PFSK-1 (cell line): ENCODE measurements around the gene ZNF726.

ENCODE experiments used
- POLR2AphosphoS5 ChIP-seq: IDR thresholded peaks from 2 replicates; pipeline ENCODE4 v1.6.1; 2012; ENCODE audit warnings: low read depth, mild to moderate bottlenecking, control low read depth, low read length, moderate library complexity
- REST ChIP-seq, 2 experiments: IDR thresholded peaks; 2 replicates each; pipeline versions ENCODE4 v1.6.1 to v1.8.0; 2011 to 2012; ENCODE audit warnings: low read depth in 2 of 2, low read length in 2 of 2, control low read depth in 1 of 2, inconsistent platforms in 1 of 2, mild to moderate bottlenecking in 1 of 2, moderate library complexity in 1 of 2; ENCODE audit not compliant: insufficient read depth in 1 of 2
- SIN3A ChIP-seq: IDR thresholded peaks from 2 replicates; pipeline ENCODE4 v1.6.1; 2012; ENCODE audit warnings: mild to moderate bottlenecking, low read length, moderate library complexity, borderline replicate concordance; ENCODE audit not compliant: insufficient read depth

DNA sequence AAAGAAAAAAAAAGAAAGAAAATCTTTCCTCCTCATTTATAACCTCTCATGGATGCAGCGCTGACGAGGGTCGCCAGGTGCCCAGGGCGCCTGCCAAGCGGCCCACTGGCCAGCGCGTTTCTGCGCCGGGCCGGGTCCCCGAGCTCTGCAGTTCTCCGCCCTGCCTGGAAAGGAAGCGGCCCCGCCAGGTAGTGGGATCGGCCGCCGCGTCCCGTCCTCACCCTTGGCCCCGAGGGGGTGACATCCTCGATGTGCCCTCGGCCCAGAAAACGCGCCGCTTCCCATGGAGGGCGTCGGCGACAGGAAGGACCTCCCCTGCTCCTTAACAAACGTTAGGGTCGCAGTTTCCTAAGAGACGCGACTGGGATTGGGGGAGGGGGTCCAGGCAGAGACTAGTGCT lies 56.9 kb downstream of the ZNF726 start:
- TF ChIP-seq REST (IDR thresholded peaks at IDR 0.05; ENCODE audit: insufficient read depth in 1 of 2, low read depth in 2 of 2, low read length in 2 of 2): no peak
- no peak for TF ChIP-seq POLR2AphosphoS5
- TF ChIP-seq SIN3A: no peak
